ENCODE measurements around the gene SLC12A3.

DNA sequence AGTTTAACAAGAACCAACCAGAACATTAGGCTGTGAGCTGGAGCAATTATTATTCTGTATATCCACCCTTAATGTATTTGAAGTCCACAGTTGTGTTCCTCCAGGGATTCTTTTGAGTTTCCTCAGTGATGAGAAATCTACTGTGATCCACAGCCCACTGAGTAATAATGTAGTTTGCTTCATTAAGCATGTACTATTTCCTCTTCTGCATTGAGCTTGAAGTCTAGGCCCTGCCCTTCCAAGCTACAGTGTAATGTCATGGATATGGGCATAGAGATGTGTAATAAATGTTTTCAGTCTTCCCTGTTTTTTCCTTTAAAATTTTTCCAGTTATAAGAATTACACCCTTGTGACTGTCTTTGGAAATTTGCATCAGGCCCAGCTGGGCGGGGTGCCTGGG, 36.4 kb upstream of the SLC12A3 start:
- no peak for TF ChIP-seq PHF8 (IDR thresholded peaks at IDR 0.05; ENCODE audit: borderline replicate concordance, low read depth)
- TF ChIP-seq, protein P1, sequence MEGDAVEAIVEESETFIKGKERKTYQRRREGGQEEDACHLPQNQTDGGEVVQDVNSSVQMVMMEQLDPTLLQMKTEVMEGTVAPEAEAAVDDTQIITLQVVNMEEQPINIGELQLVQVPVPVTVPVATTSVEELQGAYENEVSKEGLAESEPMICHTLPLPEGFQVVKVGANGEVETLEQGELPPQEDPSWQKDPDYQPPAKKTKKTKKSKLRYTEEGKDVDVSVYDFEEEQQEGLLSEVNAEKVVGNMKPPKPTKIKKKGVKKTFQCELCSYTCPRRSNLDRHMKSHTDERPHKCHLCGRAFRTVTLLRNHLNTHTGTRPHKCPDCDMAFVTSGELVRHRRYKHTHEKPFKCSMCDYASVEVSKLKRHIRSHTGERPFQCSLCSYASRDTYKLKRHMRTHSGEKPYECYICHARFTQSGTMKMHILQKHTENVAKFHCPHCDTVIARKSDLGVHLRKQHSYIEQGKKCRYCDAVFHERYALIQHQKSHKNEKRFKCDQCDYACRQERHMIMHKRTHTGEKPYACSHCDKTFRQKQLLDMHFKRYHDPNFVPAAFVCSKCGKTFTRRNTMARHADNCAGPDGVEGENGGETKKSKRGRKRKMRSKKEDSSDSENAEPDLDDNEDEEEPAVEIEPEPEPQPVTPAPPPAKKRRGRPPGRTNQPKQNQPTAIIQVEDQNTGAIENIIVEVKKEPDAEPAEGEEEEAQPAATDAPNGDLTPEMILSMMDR (IDR thresholded peaks at IDR 0.05): no peak
- TF ChIP-seq POLR2A (IDR thresholded peaks at IDR 0.05; ENCODE audit: low read length): no peak
- TF ChIP-seq CHD2 (IDR thresholded peaks at IDR 0.05; ENCODE audit: low read length, partially characterized antibody): no peak
- no peak for TF ChIP-seq JUN (IDR thresholded peaks at IDR 0.05)
- TF ChIP-seq BHLHE40 (IDR thresholded peaks at IDR 0.05; ENCODE audit: low read depth, low read length): no peak
- TF ChIP-seq ESRRA (IDR thresholded peaks at IDR 0.05; ENCODE audit: borderline replicate concordance, low read length): no peak
- TF ChIP-seq, protein P2, sequence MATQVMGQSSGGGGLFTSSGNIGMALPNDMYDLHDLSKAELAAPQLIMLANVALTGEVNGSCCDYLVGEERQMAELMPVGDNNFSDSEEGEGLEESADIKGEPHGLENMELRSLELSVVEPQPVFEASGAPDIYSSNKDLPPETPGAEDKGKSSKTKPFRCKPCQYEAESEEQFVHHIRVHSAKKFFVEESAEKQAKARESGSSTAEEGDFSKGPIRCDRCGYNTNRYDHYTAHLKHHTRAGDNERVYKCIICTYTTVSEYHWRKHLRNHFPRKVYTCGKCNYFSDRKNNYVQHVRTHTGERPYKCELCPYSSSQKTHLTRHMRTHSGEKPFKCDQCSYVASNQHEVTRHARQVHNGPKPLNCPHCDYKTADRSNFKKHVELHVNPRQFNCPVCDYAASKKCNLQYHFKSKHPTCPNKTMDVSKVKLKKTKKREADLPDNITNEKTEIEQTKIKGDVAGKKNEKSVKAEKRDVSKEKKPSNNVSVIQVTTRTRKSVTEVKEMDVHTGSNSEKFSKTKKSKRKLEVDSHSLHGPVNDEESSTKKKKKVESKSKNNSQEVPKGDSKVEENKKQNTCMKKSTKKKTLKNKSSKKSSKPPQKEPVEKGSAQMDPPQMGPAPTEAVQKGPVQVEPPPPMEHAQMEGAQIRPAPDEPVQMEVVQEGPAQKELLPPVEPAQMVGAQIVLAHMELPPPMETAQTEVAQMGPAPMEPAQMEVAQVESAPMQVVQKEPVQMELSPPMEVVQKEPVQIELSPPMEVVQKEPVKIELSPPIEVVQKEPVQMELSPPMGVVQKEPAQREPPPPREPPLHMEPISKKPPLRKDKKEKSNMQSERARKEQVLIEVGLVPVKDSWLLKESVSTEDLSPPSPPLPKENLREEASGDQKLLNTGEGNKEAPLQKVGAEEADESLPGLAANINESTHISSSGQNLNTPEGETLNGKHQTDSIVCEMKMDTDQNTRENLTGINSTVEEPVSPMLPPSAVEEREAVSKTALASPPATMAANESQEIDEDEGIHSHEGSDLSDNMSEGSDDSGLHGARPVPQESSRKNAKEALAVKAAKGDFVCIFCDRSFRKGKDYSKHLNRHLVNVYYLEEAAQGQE (IDR thresholded peaks at IDR 0.05): no peak

Data from A549 (cell line).